WTC11 (cell line): Measurements from ENCODE around the gene RBP2. TPM values are rescaled to one million over a fixed set of nuclear protein-coding genes. Genes with fewer than 3 reads are reported as not detected.

Source experiments
- ATAC-seq: fragments of 200-7000 bp; cut with Tn5 transposase; 2 replicates; pipeline ENCODE4 v1.10.0; 2021; ENCODE audit warnings: mild to moderate bottlenecking, moderate library complexity
- CTCF ChIA-PET: fragments of 300-600 bp; sonication (Branson Sonifier 250); formaldehyde crosslinking; loops from one replicate; lab custom pipeline; 2021; ENCODE audit warnings: antibody characterized with exemption; lab: Charles Lee
- POLR2A ChIA-PET: fragments of 350-600 bp; sonication (Branson Sonifier 250); formaldehyde crosslinking; loops from one replicate; lab custom pipeline; 2021; ENCODE audit warnings: antibody characterized with exemption; lab: Charles Lee
- DNase-seq: peaks from one replicate; pipeline ENCODE4 v3.0.0; 2021; ENCODE audit warnings: low spot score
- H3K27ac Mint-ChIP-seq: 2 replicates; pipeline ENCODE4 v1.8.0; 2021; ENCODE audit warnings: mixed read lengths
- H3K27me3 Mint-ChIP-seq: 2 replicates; pipeline ENCODE4 v1.8.0; 2021; ENCODE audit warnings: low read depth, mild to moderate bottlenecking, moderate library complexity, mixed read lengths
- H3K36me3 Mint-ChIP-seq: 2 replicates; pipeline ENCODE4 v1.8.0; 2021; ENCODE audit warnings: mixed read lengths
- H3K4me1 Mint-ChIP-seq: 2 replicates; pipeline ENCODE4 v1.8.0; 2022; ENCODE audit warnings: mixed read lengths
- H3K4me3 Mint-ChIP-seq: 2 replicates; pipeline ENCODE4 v1.8.0; 2021; ENCODE audit warnings: mild to moderate bottlenecking, moderate library complexity, mixed read lengths
- H3K9me3 Mint-ChIP-seq: 2 replicates; pipeline ENCODE4 v1.8.0; 2021; ENCODE audit warnings: mixed read lengths
- ARID4B ChIP-seq: sonication (generic); formaldehyde crosslinking; IDR thresholded peaks from 2 replicates; pipeline ENCODE4 v1.8.0; 2023; ENCODE audit warnings: missing genetic modification reagents, mild to moderate bottlenecking, borderline replicate concordance
- CTCF ChIP-seq: fragments of 200-600 bp; IDR thresholded peaks from 2 replicates; pipeline ENCODE4 v1.8.0; 2022; ENCODE audit warnings: antibody characterized with exemption
- E2F5 ChIP-seq: sonication (generic); formaldehyde crosslinking; IDR thresholded peaks from 2 replicates; pipeline ENCODE4 v1.8.1; 2022; ENCODE audit warnings: mild to moderate bottlenecking, moderate library complexity, missing genetic modification reagents
- ESRRA ChIP-seq: sonication (generic); formaldehyde crosslinking; IDR thresholded peaks from 2 replicates; pipeline ENCODE4 v1.8.1; 2022; ENCODE audit warnings: mild to moderate bottlenecking, missing genetic modification reagents, borderline replicate concordance
- ETV6 ChIP-seq: sonication (generic); formaldehyde crosslinking; IDR thresholded peaks from 2 replicates; pipeline ENCODE4 v1.8.1; 2022; ENCODE audit warnings: mild to moderate bottlenecking, missing genetic modification reagents
- NR2C2 ChIP-seq: sonication (generic); formaldehyde crosslinking; IDR thresholded peaks from 2 replicates; pipeline ENCODE4 v1.8.0; 2022; ENCODE audit warnings: mild to moderate bottlenecking, missing genetic modification reagents
- PRDM15 ChIP-seq: sonication (generic); formaldehyde crosslinking; IDR thresholded peaks from 2 replicates; pipeline ENCODE4 v1.8.0; 2022; ENCODE audit warnings: missing genetic modification reagents
- SP1 ChIP-seq: sonication (generic); formaldehyde crosslinking; conservative IDR thresholded peaks from 2 replicates; pipeline ENCODE4 v1.8.1; 2022; ENCODE audit warnings: missing genetic modification reagents
- TCF7 ChIP-seq: sonication (generic); formaldehyde crosslinking; IDR thresholded peaks from 2 replicates; pipeline ENCODE4 v1.8.0; 2022; ENCODE audit warnings: mild to moderate bottlenecking, low read depth, missing genetic modification reagents, moderate library complexity
- TP53 ChIP-seq: sonication (generic); formaldehyde crosslinking; IDR thresholded peaks from 2 replicates; pipeline ENCODE4 v1.8.1; 2023; ENCODE audit warnings: mild to moderate bottlenecking, missing genetic modification reagents
- ZNF121 ChIP-seq: sonication (generic); formaldehyde crosslinking; IDR thresholded peaks from 2 replicates; pipeline ENCODE4 v1.8.0; 2023; ENCODE audit warnings: missing genetic modification reagents
- ZNF423 ChIP-seq: fragments of 250-450 bp; sonication (Bioruptor Pico); IDR thresholded peaks from 2 replicates; pipeline ENCODE4 v2.1.2; 2022; ENCODE audit warnings: mild to moderate bottlenecking, moderate library complexity
- ZNF532 ChIP-seq: fragments of 250-450 bp; sonication (Bioruptor Pico); IDR thresholded peaks from 2 replicates; pipeline ENCODE4 v1.9.0; 2021; ENCODE audit warnings: mild to moderate bottlenecking, borderline replicate concordance
- ZSCAN18 ChIP-seq: fragments of 250-450 bp; sonication (Bioruptor Pico); IDR thresholded peaks from 2 replicates; pipeline ENCODE4 v2.1.2; 2022; ENCODE audit warnings: mild to moderate bottlenecking, moderate library complexity
- total RNA-seq: library from RNA; stranded (reverse); gene quantifications from 3 replicates; pipeline ENCODE4 v1.2.3, GENCODE V29; 2021
- TF ChIP-seq, protein P1 (sequence below): sonication (generic); formaldehyde crosslinking; IDR thresholded peaks from 2 replicates; pipeline ENCODE4 v1.8.1; 2023; ENCODE audit warnings: mild to moderate bottlenecking, missing genetic modification reagents, borderline replicate concordance

Gene RBP2
- total RNA-seq, 1 experiment from 2014 or later = not detected

- no peak for TF ChIP-seq PRDM15 (CRISPR knock-in tag)
- no peak for TF ChIP-seq ZNF532
- TF ChIP-seq ZSCAN18 (CRISPR knock-in tag) = no peak
- TF ChIP-seq, protein P1, sequence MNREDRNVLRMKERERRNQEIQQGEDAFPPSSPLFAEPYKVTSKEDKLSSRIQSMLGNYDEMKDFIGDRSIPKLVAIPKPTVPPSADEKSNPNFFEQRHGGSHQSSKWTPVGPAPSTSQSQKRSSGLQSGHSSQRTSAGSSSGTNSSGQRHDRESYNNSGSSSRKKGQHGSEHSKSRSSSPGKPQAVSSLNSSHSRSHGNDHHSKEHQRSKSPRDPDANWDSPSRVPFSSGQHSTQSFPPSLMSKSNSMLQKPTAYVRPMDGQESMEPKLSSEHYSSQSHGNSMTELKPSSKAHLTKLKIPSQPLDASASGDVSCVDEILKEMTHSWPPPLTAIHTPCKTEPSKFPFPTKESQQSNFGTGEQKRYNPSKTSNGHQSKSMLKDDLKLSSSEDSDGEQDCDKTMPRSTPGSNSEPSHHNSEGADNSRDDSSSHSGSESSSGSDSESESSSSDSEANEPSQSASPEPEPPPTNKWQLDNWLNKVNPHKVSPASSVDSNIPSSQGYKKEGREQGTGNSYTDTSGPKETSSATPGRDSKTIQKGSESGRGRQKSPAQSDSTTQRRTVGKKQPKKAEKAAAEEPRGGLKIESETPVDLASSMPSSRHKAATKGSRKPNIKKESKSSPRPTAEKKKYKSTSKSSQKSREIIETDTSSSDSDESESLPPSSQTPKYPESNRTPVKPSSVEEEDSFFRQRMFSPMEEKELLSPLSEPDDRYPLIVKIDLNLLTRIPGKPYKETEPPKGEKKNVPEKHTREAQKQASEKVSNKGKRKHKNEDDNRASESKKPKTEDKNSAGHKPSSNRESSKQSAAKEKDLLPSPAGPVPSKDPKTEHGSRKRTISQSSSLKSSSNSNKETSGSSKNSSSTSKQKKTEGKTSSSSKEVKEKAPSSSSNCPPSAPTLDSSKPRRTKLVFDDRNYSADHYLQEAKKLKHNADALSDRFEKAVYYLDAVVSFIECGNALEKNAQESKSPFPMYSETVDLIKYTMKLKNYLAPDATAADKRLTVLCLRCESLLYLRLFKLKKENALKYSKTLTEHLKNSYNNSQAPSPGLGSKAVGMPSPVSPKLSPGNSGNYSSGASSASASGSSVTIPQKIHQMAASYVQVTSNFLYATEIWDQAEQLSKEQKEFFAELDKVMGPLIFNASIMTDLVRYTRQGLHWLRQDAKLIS = no peak
Observed at GRCh38 chr3:139434764-139435307, 41.5 kb downstream of the RBP2 start (continued).

DNA sequence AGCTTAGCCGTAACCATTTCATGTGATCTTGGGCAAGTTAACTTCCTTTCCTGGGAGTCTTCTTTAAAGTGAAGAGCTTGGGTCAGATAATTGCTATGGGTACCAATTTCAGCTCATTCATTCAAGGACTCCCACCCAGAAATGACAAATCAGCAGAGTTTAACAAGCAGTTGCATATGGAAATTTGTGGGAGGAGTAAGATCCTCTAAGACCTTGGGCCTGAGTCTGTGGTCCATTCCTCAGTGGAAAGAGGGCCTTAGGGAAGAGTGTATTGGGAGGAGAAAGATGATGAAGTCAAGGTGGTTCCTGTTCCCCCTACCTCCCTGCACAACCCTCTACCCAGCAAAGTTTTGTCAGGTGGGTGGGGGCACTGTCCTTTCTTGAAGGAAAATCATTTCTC, 42.1 kb downstream of the RBP2 start:
- POLR2A ChIA-PET = no interaction called here
- no peak for TF ChIP-seq SP1 (CRISPR knock-in tag)
- TF ChIP-seq NR2C2 (CRISPR knock-in tag) = no peak
- no peak for TF ChIP-seq E2F5
- no peak for TF ChIP-seq ZNF423 (CRISPR knock-in tag)
- no peak for TF ChIP-seq ESRRA
- TF ChIP-seq CTCF = no peak
- no peak for TF ChIP-seq ZNF121 (CRISPR knock-in tag)
- no peak for TF ChIP-seq TCF7 (CRISPR knock-in tag)
- no peak for TF ChIP-seq TP53
- TF ChIP-seq ETV6 (CRISPR knock-in tag) = no peak
- TF ChIP-seq ARID4B (CRISPR knock-in tag) = no peak
- H3K4me3 Mint-ChIP-seq = no peak overlapping the region
- H3K4me1 Mint-ChIP-seq = peaks cover 15% of the 10 kb centered on the region
- H3K27ac Mint-ChIP-seq = no peak overlapping the region
- H3K9me3 Mint-ChIP-seq = no peaks in the 10 kb centered on the region
- ATAC-seq = no peak
- peaks cover 2% of the 10 kb centered on the region; the same call in 1 of the 2 replicates for H3K36me3 Mint-ChIP-seq
- DNase-seq = no peak
- H3K27me3 Mint-ChIP-seq = no peaks in the 10 kb centered on the region
- CTCF ChIA-PET = interaction anchor here (0.7 to 1.7 kb wide), 6 partner anchors 21 to 130 kb away, joined by 3 to 6 read pairs (median 4); no protein-coding TSS in a partner anchor
